Measurements from ENCODE around the gene SMAD6.

The SMAD6 gene

DNA sequence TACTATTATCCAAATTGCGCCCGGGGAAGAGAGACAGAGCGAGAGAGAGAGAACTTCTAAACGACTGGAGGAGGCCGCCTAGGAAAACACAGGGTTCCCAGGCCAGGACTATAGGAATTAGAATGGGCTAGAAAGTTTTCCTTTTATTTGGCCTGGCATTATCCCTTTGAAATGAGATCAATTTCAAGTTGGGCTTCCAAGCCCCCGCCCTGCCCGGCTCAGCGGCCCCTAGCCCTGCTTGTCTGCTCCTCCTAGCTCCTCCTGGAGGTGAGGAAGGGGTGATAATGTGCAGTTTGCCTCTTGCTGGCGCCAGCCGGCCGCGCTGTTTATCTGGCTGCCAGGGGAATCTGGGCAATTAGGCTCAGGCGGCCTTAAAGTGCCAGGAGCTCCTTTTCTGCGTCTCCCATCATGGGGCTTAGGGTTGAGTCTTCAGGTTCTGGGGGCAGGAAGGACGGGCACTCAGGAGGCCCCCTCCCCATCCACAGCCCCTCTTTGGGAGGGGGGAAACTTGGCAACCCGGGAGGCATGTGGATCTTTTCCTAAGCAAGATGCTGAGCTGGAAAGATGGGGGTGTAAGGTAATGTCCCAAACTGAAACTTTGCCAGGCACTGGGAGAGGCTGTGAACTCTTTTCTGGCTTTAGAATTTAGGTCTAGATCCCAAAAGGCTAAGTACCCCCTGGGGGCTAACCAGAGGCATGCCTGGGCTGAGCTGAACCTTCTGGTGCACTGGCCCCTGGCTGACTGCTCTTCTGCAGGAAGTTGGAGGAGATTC lies 5.5 kb downstream of the SMAD6 start:
- TF ChIP-seq, protein P1, sequence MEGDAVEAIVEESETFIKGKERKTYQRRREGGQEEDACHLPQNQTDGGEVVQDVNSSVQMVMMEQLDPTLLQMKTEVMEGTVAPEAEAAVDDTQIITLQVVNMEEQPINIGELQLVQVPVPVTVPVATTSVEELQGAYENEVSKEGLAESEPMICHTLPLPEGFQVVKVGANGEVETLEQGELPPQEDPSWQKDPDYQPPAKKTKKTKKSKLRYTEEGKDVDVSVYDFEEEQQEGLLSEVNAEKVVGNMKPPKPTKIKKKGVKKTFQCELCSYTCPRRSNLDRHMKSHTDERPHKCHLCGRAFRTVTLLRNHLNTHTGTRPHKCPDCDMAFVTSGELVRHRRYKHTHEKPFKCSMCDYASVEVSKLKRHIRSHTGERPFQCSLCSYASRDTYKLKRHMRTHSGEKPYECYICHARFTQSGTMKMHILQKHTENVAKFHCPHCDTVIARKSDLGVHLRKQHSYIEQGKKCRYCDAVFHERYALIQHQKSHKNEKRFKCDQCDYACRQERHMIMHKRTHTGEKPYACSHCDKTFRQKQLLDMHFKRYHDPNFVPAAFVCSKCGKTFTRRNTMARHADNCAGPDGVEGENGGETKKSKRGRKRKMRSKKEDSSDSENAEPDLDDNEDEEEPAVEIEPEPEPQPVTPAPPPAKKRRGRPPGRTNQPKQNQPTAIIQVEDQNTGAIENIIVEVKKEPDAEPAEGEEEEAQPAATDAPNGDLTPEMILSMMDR (IDR thresholded peaks at IDR 0.05; ENCODE audit: low read depth, low read length) = no peak
- peak overlapping the region; percentile 23 for H3K4me3 ChIP-seq (ENCODE audit: low read depth, low read length)

DNA sequence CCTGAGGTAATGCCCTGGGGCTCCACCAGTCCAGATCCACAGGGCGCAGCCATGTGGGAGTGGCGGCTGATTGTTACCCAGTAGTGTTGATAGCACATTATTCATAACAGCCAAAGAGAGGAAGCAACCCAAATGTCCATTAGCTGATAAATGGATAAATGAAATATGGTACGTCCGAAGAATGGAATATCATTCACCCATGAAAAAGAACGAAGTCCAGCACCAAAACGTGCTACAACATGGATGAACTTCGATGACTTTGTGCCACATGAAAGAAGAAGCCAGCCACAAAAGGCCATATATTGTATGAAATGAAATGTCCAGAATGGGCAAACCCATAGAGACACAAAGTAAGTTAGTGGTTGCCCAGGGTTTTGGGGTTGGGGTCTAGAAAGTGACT lies 6.4 kb downstream of the SMAD6 start:
- H3K4me3 ChIP-seq (ENCODE audit: low read depth, low read length) = no peak overlapping the region
- TF ChIP-seq, protein P1 (IDR thresholded peaks at IDR 0.05; ENCODE audit: low read depth, low read length) = no peak

DNA sequence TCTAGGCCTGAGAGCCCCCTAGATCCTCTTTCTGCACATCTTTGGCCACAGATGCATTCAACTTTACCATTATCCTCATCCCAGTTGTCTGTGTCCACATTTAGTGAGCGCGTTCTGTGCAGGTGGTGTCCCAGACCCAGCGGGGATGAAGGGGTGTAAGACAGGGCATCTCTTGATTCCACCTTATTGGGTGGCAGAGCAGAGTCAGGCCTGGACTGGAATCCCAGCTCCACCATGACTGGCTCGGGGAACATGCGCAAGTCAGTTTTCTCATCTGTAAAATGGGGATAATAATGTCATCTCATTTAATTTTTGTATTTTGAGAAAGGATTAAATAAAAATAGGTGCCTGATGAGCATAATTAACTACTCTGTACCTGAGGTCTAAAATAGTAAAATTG lies 7.8 kb downstream of the SMAD6 start:
- no peak overlapping the region for H3K4me3 ChIP-seq (ENCODE audit: low read depth, low read length)
- TF ChIP-seq, protein P1 (IDR thresholded peaks at IDR 0.05; ENCODE audit: low read depth, low read length) = no peak

DNA sequence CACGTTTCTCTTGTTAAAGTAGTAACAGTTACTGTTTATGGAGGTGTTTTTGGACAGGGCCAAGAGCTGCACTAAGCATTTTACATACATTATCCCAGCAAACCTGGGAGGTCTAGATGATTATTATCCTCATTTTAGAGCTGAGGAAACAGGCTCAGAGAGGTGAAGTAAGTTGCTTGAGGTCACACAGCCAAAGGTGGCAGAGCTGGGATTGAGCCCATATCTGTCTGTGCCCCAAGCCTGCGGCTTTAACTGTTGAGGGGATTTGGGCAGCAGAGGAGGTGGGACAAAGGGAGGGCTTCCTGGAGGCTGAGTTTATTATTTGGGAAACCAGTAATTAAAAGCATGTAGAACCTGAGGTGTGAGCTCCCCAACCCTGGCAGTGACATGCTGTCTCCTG lies 9.2 kb downstream of the SMAD6 start:
- TF ChIP-seq, protein P1 (IDR thresholded peaks at IDR 0.05; ENCODE audit: low read depth, low read length) = no peak
- no peak overlapping the region for H3K4me3 ChIP-seq (ENCODE audit: low read depth, low read length)

DNA sequence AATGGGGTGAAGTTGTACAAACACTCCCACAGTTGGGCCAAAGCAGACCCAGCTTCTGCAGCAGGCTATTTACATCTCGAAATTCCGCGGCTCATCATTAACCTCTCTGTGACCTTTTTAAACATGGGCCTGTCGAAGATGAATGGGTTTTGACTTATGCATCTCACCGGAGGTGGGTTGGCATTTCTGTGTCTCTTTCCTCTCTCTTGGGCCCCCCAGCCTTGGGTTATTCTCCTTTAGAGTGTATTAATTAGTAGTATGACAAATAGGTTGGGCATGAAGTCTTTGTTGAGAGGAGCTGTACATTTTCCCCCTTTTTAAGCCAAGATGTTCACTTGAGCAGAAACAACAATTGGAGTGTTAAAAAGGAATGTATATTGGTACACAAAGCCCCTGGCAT lies 9.8 kb downstream of the SMAD6 start:
- TF ChIP-seq, protein P1 (IDR thresholded peaks at IDR 0.05; ENCODE audit: low read depth, low read length) = no peak
- no peak overlapping the region for H3K4me3 ChIP-seq (ENCODE audit: low read depth, low read length)

DNA sequence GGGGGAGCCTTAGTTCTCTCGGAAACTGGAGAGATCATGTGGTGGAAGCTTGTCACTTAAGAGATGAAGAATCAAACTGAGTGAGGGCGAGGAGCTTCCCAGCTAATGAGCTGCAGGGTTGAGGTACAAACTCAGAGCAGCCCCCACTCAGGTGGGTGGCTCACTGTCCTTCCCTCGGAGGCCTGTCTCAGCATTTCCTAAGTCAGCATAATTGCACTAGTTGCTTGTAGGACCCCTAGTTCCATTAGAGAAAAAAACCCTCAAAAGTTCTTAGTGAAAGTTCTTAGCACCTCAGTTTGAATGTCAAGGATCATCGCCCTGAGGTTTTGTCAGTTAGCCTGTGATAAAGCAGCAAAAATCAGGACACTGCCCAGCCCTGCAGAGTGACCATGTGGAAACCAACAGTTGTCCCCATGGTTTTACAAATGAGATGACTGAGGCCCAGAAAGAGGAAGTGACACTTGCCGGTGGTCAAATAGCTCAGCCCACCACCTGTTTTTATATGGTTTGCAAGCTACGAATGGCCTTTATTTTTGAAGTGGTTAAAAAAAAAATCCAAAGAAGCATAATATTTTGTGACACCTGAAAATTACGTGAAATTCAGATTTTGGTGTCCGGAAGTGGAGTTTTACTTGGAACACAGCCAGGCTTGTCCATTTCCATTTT lies 11.9 kb downstream of the SMAD6 start:
- no peak overlapping the region for H3K4me3 ChIP-seq (ENCODE audit: low read depth, low read length)
- TF ChIP-seq, protein P1 (IDR thresholded peaks at IDR 0.05; ENCODE audit: low read depth, low read length) = no peak

DNA sequence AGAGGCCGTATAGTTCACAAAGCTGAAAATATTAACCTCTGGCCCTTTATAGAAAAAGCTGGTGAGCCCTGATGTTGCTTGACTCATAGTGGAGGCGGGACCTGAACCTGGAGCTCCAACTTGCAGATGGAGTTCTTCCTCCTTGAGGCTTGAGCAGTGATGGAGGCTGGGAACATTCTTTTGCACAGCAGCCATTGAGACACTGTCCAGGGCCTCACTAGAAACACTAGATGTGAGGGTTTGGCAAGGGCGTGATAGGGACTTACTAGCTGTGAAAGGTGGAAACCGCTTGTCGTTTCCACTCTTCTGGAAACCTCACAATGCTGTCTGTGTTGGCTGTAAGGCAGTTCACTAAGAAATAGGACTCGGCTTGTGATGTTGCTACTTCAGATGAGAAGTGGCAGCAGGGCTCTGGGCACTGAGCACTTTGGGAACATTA lies 12.5 kb downstream of the SMAD6 start:
- H3K4me3 ChIP-seq (ENCODE audit: low read depth, low read length) = no peak overlapping the region
- TF ChIP-seq, protein P1 (IDR thresholded peaks at IDR 0.05; ENCODE audit: low read depth, low read length) = no peak
